Tibial artery (tissue), 4 donors: ENCODE measurements around the gene IGIP.

Experiments used
- DNase-seq, 2 donors: peaks; one replicate each; pipeline ENCODE4 v3.0.0-alpha.2; 2019
- H3K27ac ChIP-seq, 2 donors: fragments of 200-600 bp; sonication (generic) in 1 of 2; 1 replicate in 1 of 2; 2 replicates in 1 of 2; pipeline ENCODE4 v1.5.1; 2018 to 2019; ENCODE audit warnings: mild to moderate bottlenecking in 1 of 2
- H3K27me3 ChIP-seq, 2 donors: fragments of 200-600 bp; sonication (generic) in 1 of 2; one replicate each; pipeline versions ENCODE4 v1.5.1 to v1.6.0; 2016 to 2019
- H3K36me3 ChIP-seq, 3 donors: fragments of 200-600 bp; sonication (generic) in 2 of 3; one replicate each; pipeline ENCODE4 v1.5.1; 2016 to 2019; ENCODE audit warnings: mild to moderate bottlenecking in 2 of 3
- H3K4me1 ChIP-seq, 4 donors: fragments of 200-600 bp; sonication (generic) in 2 of 4; 1 replicate in 3 of 4; 2 replicates in 1 of 4; pipeline ENCODE4 v1.5.1; 2016 to 2019
- H3K4me3 ChIP-seq, 2 donors: fragments of 200-600 bp; sonication (generic) in 1 of 2; 1 replicate in 1 of 2; 2 replicates in 1 of 2; pipeline ENCODE4 v1.5.1; 2018 to 2019; ENCODE audit warnings: mild to moderate bottlenecking in 2 of 2
- H3K9me3 ChIP-seq, 3 donors: fragments of 200-600 bp; sonication (generic) in 1 of 3; one replicate each; pipeline ENCODE4 v1.5.1; 2016 to 2019
- intact Hi-C: fragments of 100-400 bp; cut with DNase I; formaldehyde crosslinking; loops from one replicate; pipeline ENCODE4 v1.15.0; 2023; ENCODE audit warnings: low total_unique reads
- TF ChIP-seq, protein P1 (sequence below), 2 experiments: fragments of 200-600 bp in 1 of 2; fragments of 450-650 bp in 1 of 2; IDR thresholded peaks; one replicate each; pipeline ENCODE4 v1.5.1; 2017 to 2019; ENCODE audit warnings: antibody characterized with exemption in 2 of 2, mild to moderate bottlenecking in 1 of 2, moderate library complexity in 1 of 2

IGIP gene

DNA sequence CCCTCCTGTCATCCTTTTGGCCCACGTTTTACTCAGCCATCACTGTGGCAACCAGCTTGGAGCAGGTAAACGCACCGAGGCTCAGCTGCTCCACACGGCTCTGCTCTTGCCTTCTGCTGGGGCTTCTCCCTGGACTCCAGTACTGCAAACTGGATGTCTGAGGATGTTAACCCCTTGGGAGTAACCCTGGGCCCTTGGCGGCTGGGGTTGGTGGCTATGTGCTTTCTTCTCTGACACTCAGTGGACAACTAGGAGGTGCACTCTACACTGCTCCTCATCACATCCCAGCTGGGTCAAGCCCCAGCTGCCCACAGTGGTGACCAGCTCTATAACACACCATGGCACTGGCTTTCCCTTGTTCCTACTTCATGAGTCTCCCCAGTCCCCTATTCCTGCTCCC lies 37.0 kb downstream of the IGIP start:
- Histone ChIP-seq H3K36me3 (no peaks in the 10 kb centered on the region), H3K4me1 (peaks cover 0 to under 1% (median 0%) of the 10 kb centered on the region in 4 donors), H3K9me3 (no peaks in the 10 kb centered on the region), H3K4me3 (no peak overlapping the region), H3K27me3 (no peaks in the 10 kb centered on the region), H3K27ac (no peak overlapping the region)
- intact Hi-C loops: no loop called here
- TF ChIP-seq, protein P1, sequence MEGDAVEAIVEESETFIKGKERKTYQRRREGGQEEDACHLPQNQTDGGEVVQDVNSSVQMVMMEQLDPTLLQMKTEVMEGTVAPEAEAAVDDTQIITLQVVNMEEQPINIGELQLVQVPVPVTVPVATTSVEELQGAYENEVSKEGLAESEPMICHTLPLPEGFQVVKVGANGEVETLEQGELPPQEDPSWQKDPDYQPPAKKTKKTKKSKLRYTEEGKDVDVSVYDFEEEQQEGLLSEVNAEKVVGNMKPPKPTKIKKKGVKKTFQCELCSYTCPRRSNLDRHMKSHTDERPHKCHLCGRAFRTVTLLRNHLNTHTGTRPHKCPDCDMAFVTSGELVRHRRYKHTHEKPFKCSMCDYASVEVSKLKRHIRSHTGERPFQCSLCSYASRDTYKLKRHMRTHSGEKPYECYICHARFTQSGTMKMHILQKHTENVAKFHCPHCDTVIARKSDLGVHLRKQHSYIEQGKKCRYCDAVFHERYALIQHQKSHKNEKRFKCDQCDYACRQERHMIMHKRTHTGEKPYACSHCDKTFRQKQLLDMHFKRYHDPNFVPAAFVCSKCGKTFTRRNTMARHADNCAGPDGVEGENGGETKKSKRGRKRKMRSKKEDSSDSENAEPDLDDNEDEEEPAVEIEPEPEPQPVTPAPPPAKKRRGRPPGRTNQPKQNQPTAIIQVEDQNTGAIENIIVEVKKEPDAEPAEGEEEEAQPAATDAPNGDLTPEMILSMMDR (IDR thresholded peaks at IDR 0.05): no peak
- DNase-seq: peak in 1 of 2 donors; percentile 45

DNA sequence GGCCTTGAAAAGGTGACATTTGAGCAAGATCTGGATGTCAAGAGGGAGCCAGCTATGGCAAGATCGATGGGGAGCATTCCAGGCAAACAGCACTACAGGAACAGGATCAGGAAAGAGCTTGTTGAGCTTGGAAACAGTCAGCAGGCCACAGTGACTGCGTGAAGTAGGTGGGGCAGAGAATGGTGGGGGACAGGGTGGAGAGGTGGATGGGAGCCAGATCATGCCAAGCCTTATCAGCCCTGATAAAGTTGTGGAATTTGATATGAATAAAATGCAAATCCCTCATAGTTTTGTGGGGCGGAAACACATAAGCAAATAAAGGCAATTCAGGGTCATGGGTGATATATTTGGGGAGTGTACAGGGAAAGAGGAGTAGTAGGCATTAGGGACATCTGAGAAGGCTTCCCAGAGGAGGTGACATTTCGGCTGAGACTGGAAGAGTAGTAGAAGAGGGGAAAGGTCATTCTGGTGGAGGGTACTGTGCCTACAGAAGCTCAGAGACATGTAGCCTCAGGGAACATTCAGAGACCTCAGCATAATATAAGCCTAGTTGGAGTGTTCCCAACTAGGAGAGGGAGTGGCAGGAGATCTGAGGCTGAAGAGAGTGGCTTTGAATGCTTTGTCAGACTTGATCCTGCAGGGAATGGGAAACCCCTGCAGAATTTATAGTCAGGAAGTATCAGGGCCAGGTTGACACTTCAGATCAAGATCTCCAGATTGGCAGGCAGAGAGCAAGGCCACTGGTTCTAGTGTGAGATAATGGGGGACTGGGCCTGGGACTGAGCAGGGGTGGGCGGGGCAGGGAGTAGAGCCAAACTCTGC lies 39.6 kb downstream of the IGIP start:
- H3K9me3 ChIP-seq: no peaks in the 10 kb centered on the region
- H3K27me3 ChIP-seq: no peaks in the 10 kb centered on the region
- TF ChIP-seq, protein P1 (IDR thresholded peaks at IDR 0.05): no peak
- no peaks in the 10 kb centered on the region for H3K4me1 ChIP-seq
- H3K27ac ChIP-seq: no peak overlapping the region
- no peaks in the 10 kb centered on the region for H3K36me3 ChIP-seq
- no peak overlapping the region for H3K4me3 ChIP-seq
- peak in 1 of 2 donors; percentile 57 for DNase-seq
- intact Hi-C loops: no loop called here

DNA sequence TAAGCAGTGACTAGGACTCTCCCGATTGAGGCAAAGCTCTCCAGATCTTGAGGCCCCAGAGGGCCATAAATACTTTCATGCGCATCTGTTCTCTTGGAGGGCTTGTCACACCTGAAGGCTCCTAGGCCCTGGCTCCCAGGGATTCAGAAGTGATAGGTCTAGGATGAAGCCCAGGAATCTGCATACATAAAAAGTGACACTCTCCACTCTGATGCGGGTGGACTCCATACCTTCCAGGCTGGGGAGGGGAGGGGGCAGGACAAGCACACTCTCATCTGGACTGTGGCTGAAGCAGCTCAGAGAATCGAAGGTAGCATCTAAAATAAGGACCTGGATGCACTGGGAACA lies 40.2 kb downstream of the IGIP start:
- TF ChIP-seq, protein P1 (IDR thresholded peaks at IDR 0.05): no peak
- H3K4me1 ChIP-seq: no peaks in the 10 kb centered on the region
- H3K36me3 ChIP-seq: no peaks in the 10 kb centered on the region
- intact Hi-C loops: no loop called here
- H3K9me3 ChIP-seq: no peaks in the 10 kb centered on the region
- DNase-seq: peak in 1 of 2 donors; percentile 37
- no peak overlapping the region for H3K27ac ChIP-seq
- H3K27me3 ChIP-seq: no peaks in the 10 kb centered on the region
- H3K4me3 ChIP-seq: no peak overlapping the region

DNA sequence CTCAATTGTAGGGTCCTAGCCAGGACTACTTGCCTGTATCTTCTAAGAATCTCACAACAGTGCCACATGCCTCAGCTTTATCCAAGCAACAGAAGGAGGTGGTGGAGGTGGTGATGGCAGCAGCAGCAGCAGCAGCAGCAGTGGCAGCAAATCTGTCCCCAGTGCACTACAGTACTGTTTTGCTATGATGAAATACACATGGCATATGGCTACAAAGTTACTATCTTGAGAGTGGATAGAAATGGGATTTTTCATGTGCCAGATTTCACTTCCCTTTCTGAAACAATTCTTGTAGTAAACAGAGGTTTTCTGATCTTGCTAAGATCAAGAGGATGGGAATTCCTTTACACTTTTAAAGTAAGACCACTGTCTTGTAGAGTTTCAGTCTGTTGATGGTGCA lies 41.2 kb downstream of the IGIP start:
- Histone ChIP-seq H3K9me3 (no peaks in the 10 kb centered on the region), H3K27me3 (no peaks in the 10 kb centered on the region), H3K27ac (no peak overlapping the region), H3K36me3 (no peaks in the 10 kb centered on the region), H3K4me1 (no peaks in the 10 kb centered on the region), H3K4me3 (no peak overlapping the region)
- intact Hi-C loops: no loop called here
- DNase-seq: no peak
- TF ChIP-seq, protein P1 (IDR thresholded peaks at IDR 0.05): no peak

DNA sequence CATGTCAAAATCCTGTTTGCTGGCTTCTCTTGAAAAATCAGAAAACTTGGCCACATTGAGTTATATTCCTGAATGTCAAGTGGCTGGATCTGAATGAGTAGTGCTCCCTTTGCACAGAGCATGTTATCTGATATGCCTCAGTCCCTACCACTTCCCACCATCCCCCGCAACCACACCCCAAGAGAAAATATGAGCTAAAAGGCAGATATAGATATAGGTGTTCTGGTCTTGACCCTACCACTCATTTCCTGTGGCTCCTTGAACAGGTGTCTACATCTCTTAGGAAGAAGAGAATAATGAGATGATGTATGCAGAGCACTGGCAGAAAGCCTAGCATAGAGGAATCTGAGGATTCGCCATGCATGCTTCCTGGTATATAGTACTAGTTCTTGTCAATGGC lies 42.6 kb downstream of the IGIP start:
- Histone ChIP-seq H3K9me3 (no peaks in the 10 kb centered on the region), H3K36me3 (no peaks in the 10 kb centered on the region), H3K4me3 (no peak overlapping the region), H3K27me3 (no peaks in the 10 kb centered on the region), H3K27ac (no peak overlapping the region), H3K4me1 (no peaks in the 10 kb centered on the region)
- TF ChIP-seq, protein P1 (IDR thresholded peaks at IDR 0.05): no peak
- intact Hi-C loops: no loop called here
- no peak for DNase-seq
